ENCODE results near the gene RORB.
"Not testable (repeated sequence)": the region's sequence is repeated elsewhere in the genome, so short reads cannot be mapped to it uniquely, and the experiment has no call there.

The RORB gene

DNA sequence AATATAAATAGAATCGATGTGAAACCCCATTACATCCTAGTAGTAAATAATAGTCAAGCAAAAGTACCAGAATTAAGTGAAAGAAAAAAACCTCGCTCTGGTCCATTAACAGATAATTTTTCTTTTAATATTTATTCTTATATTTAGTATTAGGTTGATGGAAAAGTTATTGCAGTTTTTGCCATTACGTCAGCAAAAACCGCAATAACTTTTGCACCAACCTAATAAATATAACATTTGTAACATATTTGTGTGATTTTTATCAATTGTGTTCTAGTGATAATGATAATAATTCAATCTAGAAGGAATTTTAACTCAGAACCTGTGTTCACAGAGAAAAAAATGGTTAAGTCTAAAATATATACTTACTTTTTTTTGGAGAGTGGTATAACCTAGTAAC is 16.1 kb downstream of the RORB start:
- no peak for DNase-seq (ENCODE audit: low read depth in 2 of 2)

DNA sequence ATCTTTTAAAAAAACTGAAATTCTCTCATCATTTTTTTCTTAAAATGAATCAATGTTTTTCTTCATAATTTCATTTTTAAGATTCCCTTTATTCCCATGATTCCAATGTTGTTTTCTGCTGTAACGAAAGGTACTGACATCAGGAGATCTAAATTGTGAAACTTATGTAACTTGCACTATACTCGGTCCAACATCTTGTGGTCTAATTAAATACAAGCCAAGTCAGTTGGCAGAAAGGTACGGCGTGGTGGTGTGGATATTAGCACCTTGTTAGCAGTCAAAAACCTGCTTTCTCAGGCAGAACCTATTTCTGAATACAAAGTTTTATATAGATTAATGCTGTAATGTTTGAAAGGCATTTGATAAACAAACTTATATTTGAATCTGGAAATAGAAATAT is 20.1 kb downstream of the RORB start:
- DNase-seq (ENCODE audit: low read depth in 2 of 2) = no peak

DNA sequence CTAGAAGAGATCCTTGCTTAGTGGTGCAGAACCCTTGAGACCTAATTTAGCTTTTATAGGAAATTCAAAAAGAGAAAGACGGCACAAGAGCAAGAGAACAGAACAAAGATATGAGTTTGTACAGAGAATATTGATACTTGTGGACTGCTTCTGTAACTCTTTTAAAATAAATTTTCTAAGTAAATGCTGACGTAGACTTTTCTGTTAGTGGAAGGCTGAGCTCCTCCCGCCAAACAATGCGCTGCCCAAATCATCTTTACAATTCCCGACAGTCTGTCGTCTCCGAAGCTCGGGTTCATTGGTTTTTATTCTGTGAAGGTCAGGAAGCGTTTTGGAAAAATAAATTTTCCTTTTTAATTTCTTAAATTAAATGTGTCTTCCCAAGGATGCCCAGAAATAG is 22.3 kb downstream of the RORB start:
- no peak for DNase-seq (ENCODE audit: low read depth in 2 of 2)

DNA sequence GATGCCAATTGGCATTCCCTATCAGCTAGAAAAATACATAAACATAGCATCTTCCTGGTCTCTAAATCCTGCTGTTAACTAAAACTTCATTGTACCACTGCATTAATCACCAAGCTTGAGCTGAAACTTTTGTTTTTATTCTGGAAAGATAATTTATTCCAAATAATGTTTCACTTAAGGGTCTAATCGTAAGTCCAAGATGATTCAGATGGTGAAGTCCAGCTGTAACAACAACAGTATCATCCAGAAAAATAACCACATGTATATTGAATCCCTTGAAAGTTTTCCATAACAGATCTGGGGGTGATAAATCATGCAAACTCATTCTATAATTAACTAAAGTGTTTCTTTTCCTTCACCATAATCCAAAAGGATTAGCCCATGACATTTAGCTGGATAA is 23.9 kb downstream of the RORB start:
- no peak for DNase-seq (ENCODE audit: low read depth in 2 of 2)

DNA sequence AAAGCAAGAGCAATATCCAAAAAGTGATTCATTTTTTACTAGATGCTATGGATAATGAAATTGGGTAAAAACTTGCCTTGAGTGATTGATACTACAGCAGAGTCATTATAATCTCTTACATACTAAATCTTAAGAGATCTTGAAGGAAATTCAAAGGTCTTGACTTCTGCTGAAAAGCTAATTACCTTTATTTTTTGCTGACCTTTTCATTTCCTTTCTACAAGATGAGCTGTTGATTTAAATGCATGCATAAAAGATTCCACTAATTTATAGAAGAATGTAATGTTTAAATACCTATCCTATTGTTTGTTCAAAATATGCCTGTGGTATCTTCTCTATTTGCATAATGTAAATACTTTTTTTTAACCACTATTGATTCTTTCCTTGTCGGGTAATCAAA is 27.2 kb downstream of the RORB start:
- DNase-seq (ENCODE audit: low read depth in 2 of 2) = no peak

DNA sequence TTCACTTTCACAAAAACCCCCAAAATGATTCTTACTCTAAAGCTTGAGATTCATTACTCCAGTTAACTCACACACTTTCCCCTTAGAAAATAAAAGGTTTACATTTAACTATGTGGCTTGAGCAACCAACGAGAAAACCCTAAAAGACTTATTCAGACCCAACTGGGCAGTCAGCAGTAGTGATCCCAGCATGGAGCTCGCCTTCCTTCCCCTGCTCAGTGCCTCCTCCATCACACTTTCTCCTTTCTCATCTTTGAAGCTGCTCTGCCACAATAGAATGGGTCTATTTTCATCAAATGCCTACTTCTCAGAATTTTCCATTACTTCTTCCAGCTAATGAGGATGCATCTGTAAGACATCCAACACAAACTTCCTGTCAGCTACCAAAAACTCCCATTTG is 29.1 kb downstream of the RORB start:
- DNase-seq (ENCODE audit: low read depth in 2 of 2) = no peak

DNA sequence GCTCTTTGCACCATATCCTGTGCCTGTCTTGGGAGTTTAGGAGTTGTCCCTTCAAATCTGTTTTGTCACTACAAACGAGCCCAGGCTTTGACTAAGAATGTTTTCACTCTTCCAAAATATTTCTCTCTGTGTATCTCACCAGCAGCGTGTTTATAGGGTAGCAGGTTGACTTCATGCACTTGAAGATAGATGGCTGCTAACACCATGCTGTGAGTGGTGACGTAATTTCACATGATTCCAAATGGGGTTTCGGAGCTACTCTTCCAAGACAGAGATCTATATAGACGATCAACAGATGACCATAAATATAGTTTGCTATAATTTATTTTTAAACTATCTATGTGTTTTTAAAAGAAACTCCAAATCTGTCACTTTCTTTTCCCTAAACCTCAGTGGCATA is 30.6 kb downstream of the RORB start:
- DNase-seq (ENCODE audit: low read depth in 2 of 2) = no peak

DNA sequence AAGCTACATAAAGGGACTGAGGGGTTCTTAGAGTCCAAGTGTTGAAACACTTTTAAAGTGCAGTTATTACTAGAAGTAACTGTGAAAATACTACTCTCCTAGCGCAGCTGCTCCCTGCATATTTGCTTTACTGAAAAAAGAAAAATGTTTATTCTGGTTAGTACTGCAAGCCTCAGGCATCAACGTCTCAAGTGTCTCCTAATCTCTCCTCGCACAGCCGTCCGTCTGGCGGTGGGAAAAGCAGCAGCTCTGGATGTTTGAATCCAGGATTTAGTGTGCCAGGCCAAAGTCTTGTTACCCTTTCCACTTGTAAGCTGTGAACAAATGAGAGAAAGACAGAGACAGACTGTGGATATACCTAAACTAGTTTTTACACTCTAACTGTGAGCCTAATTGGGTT is 31.1 kb downstream of the RORB start:
- DNase-seq (ENCODE audit: low read depth in 2 of 2) = no peak

DNA sequence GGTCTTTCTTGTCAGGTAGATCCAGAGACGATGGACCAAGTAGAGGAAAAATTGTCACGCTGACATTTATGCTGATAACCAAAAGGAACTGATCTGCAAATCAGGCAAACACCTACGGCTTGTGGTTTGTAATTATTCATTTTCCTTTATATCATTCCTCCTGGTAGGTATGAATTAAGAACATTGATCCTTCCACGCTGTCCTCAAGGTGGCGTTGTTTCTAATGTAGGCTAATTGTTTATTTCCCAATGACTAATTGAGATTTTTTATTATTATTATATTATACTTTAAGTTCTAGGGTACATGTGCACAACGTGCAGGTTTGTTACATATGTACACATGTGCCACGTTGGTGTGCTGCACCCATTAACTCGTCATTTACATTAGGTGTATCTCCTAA is 33.3 kb downstream of the RORB start:
- not testable (repeated sequence) for DNase-seq (ENCODE audit: low read depth in 2 of 2)

DNA sequence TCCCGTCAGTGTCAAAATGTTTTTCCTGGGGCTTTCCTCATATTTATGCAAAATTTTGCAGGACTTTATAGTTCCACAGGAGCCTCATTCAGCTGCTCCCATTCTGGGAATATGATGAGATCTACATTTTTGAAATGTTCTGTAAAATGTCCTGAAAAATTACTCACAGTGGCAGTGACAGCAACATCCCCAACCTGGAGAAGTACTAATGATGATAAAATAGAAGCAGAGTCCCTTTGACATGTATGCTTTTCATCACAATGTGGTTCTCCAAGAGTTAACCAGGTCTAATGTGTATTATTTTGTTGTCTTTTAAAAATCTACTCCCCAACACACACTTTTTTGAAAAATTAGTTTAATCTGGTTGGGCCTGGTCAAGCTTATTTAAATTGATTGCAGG is 36.1 kb downstream of the RORB start:
- DNase-seq (ENCODE audit: low read depth in 2 of 2) = no peak

DNA sequence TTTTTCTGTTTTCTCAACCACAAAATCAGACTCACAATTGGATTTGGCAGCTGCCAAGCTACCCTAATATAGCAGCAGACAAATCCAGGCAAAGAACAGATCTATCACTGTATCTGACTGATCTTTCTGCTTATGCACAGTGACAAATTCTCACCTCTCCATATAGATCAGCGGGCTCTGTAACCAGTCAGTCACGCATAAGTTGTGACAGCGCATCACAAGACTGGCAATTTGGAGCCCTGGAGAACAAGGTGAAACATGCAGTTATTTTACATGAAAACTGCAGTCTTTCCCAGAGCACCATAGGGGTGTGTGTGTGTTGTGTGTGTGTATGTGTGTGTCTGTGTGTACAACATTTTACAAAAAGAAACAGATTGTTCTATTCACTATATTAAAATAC is 37.7 kb downstream of the RORB start:
- no peak for DNase-seq (ENCODE audit: low read depth in 2 of 2)

DNA sequence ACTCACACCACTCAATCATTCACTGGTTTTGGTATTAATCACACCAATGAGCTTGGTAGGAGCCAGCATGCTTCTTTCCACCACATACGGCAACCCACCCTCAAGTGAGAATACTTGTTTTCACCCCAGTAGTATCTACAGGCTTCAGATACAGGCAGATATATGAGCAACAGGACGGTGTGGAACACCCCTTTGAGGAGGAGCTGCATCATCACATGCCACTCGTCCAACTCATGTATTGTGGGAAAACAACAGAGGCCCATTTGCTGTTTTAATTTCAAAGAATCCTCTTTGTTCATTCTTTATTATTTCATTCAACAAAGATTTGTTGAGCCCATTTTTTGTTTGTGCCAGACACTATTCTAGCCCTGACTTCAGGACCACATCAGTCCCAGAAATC is 46.0 kb downstream of the RORB start:
- no peak for DNase-seq (ENCODE audit: low read depth in 2 of 2)

DNA sequence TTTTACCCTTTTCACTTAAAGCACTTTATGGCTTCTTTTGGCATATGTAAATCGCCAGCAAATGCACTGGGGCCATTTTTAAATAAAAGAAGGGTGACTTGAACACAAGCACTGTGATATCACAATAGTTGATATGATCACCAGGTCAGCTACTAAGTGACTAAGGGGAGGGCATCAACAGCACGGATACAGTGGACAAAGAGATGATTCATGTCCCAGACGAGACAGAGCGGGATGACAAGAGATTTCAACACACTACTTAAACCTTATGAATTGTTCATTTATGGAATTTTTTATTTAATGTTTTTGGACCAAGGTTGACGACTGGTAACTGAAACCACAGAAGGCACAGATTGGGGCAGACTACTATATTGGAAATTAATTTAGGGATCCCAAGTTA is 54.1 kb downstream of the RORB start:
- no peak for DNase-seq (ENCODE audit: low read depth in 2 of 2)

DNA sequence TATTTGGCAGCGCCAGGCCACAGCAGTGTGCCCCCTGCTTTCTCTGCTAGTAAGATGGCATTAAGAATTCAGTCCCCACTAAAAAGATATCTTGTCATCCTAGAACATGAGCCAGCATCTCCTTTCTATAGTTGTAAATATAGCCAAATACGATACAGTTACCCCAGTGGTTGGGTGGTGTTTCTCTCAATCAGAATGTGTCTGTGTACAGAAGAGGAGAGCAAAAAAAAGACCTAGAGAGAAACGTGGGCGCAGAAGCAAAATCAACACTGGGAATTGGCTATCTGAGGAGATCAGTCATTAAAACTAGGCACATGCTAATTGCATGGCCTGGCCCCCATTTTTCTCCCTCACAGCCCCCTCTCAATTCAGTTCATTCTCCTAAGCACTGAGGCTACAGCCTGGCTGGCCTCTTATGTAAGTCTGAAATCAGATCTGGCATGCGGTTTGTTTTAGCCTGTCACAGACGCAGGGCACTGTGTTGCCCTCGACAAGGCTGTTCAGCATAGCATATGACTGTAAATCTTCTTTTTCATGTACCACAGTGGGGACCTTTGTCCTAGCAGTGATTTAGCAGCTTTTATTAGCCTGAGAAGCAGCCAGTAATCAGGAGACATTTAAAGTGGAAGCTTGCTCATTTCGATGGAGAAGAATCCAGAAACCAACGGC is 57.8 kb downstream of the RORB start:
- DNase-seq (ENCODE audit: low read depth in 2 of 2) = no peak

DNA sequence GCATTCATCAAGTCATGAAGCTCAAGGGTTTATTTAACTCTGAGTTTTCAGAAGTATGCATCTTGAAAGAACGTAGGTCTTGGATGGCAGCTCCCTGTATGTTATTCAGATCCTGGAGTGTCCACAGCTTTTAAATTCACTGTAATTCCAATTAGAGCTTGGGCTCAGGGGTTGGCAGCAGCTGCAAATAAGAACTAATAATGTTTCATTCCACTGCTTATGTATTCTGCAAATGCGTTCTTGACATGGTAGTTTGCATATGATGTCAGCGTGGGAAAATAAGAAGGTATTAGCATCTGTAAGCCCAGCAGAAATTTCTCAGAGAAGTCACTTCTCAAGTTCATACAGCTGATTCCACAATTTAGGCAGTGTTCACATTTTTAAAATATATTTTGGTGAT is 58.4 kb downstream of the RORB start:
- no peak for DNase-seq (ENCODE audit: low read depth in 2 of 2)

DNA sequence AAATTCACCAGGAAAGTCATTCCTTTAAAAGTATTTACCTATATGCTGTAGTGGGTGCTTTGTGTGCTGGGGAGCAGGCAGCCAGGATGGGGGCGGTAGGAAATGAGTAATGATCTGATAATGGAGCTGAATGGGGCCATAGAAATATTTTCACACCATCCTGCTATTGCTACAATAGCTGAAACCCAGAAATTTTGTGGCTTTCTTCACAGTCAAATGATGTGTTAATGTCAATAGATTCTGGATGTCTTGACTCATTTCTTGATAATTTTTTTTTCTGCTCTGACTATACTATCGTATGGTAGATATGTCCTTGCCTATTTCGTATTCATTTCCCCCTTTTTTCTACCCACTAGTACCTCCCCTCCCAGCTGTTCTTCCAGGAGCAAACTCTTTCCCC is 59.5 kb downstream of the RORB start:
- DNase-seq (ENCODE audit: low read depth in 2 of 2) = no peak

DNA sequence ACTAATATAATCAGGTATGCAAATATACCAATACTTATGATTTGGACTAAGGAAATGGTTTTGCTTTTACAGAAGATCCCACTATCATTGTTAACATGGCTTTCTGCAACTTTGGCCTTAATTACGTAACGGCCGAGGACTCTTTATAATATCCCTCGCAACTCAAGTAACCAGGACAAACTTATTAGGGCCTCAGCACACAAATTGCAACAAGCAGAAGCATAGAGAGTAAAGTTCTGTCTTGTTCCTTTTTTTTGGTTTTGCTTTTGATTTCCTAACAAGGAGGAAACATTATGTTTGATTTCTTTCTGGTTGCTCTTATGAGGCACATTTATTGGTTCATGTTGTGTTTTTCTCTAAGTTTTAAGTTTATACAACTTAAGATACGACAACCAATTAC is 60.4 kb downstream of the RORB start:
- DNase-seq (ENCODE audit: low read depth in 2 of 2) = no peak

DNA sequence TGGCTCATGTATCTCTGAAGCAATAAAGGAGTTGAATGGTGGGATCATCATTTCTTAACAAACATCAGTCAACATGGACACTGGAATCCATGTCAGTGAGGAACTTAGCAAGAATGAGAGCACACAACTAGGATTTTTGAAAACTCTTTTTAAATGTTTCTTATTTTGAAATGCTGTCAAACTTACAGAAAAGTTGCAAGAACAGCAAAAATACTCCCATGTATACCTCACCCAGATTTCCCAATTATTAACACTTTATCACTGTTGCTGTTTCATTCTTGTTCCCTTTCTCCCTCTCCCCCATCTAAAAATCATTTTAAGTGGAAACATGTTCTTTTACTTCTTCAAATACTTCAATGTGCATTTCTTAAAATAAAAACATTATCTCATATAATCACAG is 65.5 kb downstream of the RORB start:
- no peak for DNase-seq (ENCODE audit: low read depth in 2 of 2)

DNA sequence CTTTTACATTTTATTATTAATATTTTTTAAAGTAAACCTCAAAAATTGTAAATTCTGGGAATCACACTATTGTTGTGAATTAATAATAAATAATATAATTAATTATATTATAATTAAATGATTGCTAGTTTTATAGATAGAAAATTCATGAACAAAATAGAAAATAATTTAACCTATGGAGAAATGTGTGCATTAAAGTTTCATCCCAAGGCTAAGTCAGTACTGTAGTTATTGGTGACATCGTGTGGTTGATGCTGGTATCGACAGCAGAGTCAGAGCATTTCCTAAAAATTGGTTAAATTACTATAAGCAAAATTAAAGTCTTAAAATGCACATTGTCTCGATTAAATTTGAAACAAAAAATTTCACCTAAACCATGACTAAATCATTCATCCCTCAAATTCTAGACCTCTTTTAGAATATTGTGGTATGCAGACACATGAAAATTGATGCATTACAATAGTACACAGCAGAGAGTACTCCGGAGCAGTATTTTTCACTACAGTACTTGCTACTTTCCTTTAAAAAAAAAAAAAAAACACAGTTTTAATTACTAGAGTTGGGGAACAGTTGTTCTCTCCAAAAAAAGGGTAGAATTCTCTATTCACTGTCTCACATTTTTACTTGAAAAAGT is 73.9 kb downstream of the RORB start:
- no peak for DNase-seq (ENCODE audit: low read depth in 2 of 2)

DNA sequence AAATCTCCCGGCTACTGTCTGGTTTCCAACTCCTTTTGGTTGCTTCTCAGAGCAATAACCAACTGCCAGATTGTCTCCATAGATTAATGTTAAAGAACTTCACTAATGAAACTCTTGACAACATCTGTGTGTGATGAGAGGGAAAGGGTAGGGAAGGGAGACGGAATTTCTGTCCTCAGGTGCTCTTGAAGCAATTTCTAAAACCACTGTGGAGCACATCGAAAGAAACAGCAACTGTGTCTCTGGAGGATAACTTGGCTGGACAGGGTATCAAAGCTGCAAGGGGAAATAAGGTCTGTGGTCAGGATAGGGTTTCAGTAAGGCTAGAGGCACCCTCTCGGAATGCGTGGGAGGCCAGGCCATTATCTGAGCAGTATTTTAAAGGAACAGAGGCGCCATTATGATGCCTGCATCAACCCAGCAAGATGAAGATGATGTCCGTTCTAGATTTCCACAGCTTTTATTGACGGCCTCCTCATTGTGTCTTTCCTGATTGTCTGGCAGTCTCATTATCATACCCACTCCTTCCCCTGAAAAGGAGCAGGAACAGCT is 76.6 kb downstream of the RORB start:
- no peak for DNase-seq (ENCODE audit: low read depth in 2 of 2)

DNA sequence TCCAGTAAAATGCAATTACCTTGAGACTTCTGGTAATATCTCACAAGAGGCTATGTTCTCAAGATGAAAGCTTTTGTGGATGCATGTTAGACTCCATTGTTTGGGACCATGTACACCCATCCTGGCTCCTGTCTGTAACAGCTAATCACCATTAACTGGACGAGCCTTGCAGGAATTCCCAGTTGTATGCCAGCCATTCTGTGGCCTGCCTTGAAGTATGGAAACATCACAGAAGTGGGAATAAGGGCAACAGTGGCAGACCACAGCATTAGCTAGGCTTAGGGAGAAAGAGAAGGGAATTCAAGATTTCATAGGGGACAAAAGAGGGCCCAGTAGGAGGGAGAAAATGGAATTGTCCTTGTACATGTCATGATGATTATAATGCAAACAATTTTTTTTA is 79.0 kb downstream of the RORB start:
- no peak for DNase-seq (ENCODE audit: low read depth in 2 of 2)

DNA sequence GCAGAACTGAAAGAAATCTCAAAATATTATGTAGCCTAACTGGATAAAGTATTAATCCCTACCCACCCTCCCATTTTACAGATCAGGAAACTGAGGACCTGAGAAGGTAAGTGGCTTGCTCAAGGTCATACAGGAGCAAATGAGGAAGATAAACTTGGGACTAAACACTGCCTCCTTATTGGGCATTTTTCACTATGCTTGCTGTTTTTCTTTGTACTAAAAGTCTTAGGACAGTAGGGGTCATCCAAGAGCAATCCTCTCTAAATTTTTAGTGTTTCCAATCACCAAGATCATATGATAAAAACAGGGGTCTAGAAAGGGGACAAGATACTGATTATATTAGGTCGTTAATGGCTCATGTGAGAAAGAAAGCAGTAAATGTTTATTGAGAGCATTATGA is 80.8 kb downstream of the RORB start:
- no peak for DNase-seq (ENCODE audit: low read depth in 2 of 2)

DNA sequence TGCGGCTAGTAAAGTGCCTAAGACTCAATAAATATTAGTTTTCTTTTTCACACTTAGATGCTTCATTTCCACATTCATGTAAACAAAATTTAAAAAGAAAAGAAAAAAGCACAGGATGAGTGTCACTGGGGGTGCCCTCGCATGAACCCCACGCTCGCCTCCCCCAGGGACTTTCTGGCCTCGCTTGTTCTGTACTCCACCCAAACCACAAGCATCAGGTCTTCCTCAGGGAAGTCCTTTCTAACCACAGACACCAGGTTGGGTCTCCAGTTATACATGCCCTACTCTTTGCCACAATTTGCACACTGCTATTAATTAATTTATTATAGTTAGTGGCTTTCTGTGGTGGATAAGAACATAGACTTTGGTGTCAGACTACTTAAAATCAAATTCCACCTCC is 92.4 kb downstream of the RORB start:
- DNase-seq (ENCODE audit: low read depth in 2 of 2) = no peak

DNA sequence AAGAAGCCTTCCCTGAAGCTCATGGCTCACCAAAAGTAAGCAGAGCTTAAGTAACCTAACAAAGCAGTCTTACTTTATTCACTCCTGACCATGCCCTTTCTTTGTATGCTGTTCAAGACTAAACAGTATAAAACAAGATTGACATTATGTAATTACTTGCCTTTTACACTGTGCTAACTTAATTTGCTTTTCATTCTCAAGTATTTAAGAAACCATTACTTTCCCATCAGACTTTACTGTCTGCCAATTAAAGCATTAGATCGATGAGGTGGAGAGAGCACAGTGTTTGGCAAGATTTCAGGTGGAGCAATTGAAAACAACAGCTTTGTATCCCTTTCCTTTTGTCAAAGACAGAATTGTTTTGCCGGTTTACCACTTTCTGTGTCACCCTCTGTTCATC is 98.2 kb downstream of the RORB start:
- DNase-seq (ENCODE audit: low read depth in 2 of 2) = no peak
